A673 (cell line): ENCODE data around the gene MCRIP1.

Experiments
- CTCF ChIP-seq: fragments of 300-800, 200-600 bp; sonication (generic); conservative IDR thresholded peaks from 2 replicates; pipeline ENCODE4 v1.5.1; 2017; ENCODE audit warnings: low read depth, mild to moderate bottlenecking, antibody characterized with exemption, low read length, moderate library complexity, mixed read lengths
- EZH2 ChIP-seq: fragments of 200-600 bp; sonication (generic); IDR thresholded peaks from 2 replicates; pipeline ENCODE4 v1.6.1; 2017; ENCODE audit warnings: borderline replicate concordance, low read depth, mild to moderate bottlenecking, mixed read lengths, antibody characterized with exemption, low read length; ENCODE audit not compliant: poor library complexity, severe bottlenecking

GRCh38 chr17:81804559-81805399 lies 28.3 kb downstream of the MCRIP1 start:
- no peak for TF ChIP-seq CTCF
- TF ChIP-seq EZH2, result peak; percentile 98
